GM12874 (cell line): ENCODE data around the gene AGXT.

ENCODE experiments used
- CTCF ChIP-seq: IDR thresholded peaks from 2 replicates; pipeline ENCODE4 v1.5.1; 2011; ENCODE audit warnings: low read depth, mild to moderate bottlenecking, control low read depth, low read length, moderate library complexity; ENCODE audit not compliant: insufficient read depth

AGXT gene

GRCh38 chr2:240906141-240906910 is 37.7 kb downstream of the AGXT start, which contains the start of gene CROCC2:
Gene CROCC2 (plus strand): TSS chr2:240906336. CDS start chr2:240906514, 178 bp downstream.
- TF ChIP-seq CTCF = no peak

DNA sequence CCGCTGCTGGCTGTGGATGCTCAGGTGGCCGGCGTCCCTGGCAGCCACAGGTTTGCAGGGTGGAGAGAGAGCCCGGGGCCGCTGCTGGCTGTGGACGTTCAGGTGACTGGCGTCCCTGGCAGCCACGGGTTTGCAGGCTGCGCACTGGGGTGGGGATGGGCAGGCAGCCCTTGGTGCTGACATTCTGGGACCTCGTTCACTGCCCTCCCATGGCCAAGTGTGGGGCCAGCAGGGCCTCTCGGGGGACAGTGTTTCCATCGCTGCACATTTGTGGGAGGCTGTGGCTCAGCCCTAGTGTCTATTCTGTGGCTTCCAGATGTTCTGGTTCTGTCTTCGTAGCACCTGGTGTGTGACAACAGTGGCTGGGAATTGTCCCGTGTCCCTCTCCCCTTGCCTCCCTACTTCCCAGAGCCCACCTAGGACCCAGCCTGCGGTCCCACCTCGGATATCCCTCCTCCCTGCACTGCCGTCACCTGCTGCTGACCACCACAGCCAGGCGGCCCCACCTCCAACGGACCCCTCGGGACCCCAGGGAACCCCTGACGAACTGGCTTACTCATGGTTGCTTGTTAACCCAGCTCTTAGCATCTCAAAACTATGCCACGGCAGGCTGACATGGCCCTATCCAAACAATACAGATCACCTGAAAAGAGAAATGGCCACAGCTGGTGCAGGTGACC is 38.4 kb downstream of the AGXT start:
- TF ChIP-seq CTCF = no peak

GRCh38 chr2:240909216-240909974 is 40.8 kb downstream of the AGXT start:
- no peak for TF ChIP-seq CTCF

DNA sequence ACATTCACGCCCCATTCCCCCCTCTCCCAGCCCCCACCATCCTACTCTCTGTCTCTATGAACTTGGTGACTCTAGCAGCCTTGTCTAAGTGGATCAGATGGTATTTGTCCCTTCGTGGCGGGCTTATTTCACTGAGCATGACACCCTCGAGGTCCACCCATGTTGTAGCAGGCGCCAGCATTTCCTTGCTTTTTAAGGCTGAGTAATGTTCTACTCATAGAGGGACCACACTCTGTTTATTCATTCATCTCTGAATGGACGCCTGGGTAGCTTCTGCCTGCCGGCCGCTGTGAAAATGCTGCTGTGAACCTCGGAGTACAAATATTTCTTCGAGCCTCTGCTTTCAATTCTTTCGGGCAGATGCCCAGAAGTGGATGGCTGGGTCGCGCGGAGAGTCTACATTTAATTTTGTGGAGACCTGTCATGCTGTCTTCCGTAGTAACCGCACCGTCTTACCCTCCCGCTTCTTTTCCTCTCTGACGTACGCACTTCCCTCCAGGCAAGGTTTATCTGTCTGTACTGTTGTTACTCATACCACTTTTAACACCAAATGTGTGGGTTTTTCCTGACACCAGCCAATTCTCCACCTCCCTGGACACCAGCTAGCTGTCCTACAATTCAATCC is 43.1 kb downstream of the AGXT start:
- TF ChIP-seq CTCF = no peak

GRCh38 chr2:240912878-240913809 is 44.5 kb downstream of the AGXT start:
- no peak for TF ChIP-seq CTCF

DNA sequence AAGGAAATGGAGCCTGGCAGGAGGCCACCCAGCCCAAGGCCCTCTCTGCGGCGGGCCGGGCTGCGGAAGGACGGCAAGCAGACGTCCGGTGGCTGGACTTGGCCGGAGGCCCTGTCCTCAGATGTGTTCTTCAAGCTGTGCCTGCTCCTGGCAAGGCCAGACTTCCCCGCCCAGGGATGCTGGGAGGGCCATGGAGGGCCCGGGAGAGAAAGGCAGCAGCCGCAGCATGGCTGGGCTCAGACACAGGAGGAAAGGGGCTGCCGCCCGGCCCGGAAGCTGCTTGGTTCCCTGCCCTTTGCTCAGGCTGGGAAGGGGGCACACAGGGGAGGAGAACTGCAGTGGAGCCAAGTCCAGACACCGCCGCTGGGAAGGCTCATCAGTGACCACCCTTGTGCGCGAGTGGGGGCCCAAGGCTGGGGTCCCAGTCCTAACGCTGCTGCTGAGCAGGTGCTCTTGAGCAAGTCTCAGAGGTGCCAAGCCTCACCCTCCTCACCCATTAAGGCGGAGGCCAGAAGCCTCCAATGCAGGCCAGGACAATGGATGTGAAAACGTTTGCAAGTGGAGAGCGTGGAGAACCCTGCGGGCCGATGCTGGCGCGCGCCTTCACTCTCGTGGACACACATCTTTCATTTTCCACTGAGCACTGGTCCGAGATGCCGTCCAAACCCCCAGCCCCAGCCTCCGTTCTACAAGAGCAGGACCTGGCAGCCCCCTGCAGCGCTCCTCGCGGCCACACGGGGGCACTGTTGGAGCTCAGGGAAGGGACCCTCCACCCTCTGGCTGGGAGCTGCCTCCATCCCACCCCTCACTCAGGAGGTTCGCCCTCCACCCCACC is 45.4 kb downstream of the AGXT start:
- peak; percentile 97 for TF ChIP-seq CTCF
